Kasumi-1 (cell line): ENCODE data around the gene ZNF804B.
A peak's percentile ranks its signal among the peaks of the same experiment; 100 is the strongest.

Experiments used
- DNase-seq, 2 experiments: peaks; one replicate each; lab custom pipeline; 2025; lab: John Stamatoyannopoulos, UW

The ZNF804B gene

DNA sequence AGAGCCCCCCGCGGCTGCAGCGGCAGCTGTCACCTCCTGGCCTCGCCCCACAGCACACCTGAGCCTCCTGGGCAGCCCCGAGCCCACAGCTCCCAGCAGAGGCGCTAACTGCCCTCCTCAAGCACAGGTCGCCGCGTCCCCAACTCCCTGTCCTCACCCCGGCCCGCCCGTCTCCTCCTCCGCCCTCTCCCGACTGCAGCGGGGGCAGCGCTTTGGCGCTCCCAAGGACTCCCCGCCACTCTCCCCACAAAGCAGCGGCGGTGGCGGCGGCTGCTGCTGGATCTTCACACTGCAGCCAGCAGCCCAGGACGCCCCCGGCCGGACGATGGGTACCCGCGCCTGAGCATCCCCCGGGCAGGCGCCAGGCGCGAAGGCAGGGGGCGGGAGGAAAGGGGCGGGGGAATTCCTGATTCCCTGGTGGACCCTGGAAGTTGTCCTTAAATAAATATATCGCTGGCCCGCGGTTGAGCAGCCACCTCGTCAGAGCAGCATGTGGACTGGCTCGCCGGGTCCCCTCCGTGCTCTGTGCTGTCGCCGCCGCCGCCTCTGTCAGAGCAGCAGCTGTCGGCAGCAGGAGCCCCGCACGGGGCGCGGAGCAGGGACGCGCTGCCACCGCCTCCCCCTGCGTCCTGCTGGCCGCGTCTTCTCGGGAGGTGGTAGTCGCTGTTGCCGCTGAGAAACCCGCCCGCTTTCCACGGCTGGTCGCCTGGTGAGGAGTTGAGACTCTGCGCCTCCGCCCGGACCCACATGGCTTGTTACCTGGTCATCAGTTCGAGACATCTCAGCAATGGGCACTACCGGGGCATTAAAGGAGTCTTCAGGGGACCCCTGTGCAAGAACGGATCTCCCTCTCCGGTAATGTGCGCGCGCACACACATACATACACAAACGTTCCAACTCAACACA is at the start of gene ZNF804B:
Gene ZNF804B (plus strand): TSS at position 471 of the 906 bp plus-strand sequence. CDS start 277 bp downstream, at position 748.
- no peak for DNase-seq

DNA sequence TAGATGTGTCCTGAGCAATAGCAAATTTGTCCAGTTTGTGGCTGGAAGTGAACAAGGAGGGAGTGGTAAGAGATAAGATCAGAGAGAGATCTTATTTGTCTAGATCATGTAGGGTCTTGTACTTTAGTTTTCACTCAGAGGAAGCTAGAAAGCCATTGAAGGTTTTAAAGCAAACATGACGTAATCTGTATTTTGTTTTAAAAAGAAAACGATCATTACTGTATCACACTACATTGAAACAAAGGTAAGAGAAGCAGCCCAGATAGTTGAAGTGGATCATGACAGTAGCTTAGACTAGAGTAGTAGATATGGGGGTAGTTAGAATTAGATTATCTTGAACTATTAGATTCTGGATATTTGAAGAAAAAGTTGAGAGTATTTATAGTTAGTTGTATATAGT is 23.6 kb upstream of the ZNF804B start:
- DNase-seq, result no peak

DNA sequence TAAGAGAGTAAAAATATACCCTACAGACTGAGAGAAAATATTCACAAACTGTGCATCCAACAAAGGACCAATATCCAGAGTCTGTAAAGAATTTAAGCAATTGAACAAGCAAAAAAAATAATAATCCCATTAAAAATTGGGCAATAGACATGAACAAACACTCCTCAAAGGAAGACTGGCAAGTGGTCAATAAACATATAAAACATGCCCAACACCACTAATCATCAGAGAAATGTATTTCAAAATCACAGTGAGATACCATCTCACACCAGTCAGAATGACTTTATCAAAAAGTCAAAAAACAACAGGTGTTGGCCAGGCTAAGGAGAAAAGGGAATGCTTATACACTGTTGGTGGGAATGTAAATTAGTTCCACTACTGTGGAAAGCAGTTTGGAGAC is 21.9 kb upstream of the ZNF804B start:
- DNase-seq, result no peak

DNA sequence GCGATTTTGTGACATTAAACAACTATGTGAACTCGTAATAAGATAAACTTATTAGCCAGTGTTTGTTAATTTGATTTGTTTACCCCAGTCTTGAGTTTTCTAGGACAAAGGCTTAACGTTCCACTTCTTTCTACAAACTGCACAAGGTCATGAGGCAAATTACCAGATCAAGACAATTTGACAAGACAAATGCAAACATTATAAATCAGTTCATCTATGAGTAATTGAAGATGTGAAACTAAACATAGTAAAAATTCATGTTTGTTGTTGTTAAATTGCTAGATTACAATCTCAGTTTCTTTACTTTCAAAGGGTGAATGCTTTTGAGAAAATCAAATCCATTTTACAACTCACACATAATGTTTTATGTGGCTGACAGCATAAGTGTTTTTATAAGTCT is 13.4 kb upstream of the ZNF804B start:
- DNase-seq, result no peak

DNA sequence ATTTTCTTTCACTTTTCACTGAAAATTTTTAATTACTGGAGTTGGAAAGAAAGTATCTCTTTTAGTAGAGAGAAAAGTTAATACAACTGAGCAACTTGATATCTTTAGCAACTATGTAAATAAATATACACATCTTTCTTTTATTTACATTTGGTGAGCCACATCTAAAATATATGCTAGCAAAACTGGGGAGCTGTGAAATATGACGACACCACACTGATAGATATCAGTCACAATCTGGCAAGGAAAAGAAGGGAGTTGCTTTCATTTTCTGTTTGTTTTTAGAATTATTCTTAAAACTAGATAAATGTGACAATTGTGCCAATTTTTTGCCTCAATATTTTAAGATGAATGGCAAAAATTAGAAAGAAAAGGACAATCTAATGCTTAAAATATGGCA is 2.7 kb upstream of the ZNF804B start:
- no peak for DNase-seq

DNA sequence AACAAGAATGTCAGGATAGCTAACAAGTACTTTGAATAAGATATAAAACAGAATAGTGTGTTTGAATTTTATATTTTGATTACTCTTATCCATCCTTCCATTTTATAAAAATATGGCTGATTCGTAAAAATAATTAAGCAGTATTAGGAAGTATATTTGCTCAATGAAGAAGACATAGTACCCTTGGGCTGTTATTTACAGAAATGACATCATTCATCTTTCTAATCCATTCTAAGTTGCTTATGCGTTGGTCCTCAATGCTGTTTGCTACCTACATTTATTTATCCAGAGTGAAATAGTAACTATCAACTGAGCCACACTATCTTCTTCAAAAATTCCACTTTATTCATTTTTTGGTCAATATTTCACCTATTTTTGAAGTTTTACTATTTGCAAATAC is 2.1 kb upstream of the ZNF804B start:
- DNase-seq, result no peak

DNA sequence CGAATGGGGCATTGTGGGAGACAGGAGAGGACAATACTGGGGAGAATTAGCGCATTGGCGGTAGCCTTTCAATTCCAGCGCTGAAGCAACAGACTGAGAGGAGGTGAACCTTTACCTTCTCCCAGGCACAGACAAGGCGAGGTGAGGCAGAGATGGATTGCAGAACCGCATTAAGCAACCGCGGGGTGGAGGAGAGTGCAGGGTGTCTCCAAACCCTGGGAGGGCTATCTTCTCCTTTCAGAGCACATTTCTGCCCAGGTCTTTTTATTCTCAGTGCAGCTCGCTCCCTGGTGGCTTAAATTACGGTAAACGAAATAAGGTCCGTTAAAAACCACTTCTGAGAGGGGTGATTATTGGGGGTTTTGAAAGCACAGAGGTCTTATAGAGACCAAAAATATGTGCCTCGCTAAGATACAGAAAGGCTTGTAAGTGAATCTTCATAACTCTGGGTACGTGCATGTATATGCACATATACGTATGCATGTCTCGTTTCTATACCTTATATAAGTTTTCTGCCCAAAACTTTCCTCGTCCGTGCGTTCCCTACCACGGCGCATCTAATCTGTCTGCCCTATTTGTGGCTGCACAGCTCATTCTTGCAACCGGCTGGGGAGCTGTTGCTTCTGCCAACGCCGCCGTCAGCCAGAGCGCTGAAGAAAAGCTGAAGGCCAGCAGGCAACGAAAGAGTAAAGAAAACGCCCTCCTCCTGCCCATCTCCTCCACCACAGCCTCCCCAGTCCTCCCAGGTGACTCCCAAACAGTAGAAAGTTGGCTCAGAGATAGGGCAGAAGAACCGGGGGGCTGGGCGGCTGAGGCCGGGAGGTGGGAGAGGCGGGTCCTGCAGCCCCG is 895 bp upstream of the ZNF804B start:
- no peak for DNase-seq

DNA sequence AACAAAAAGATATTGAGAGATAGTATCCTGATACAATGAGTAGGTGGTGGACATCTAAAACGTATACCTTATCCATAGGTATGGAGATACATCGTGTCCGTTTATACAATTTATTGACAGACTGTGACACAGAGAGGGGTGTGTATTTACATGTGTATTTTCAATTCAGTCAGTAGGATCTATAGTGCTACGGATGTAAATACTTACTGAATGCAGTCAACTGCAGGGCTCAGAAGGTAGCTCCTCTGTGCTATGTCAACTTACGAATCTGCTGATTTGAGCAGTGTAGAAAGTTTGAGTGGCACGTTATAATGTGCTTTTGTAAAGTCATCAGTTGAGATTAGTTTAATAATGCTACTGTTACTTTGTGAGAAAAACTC is 626 bp downstream of the ZNF804B start:
- DNase-seq, result no peak

DNA sequence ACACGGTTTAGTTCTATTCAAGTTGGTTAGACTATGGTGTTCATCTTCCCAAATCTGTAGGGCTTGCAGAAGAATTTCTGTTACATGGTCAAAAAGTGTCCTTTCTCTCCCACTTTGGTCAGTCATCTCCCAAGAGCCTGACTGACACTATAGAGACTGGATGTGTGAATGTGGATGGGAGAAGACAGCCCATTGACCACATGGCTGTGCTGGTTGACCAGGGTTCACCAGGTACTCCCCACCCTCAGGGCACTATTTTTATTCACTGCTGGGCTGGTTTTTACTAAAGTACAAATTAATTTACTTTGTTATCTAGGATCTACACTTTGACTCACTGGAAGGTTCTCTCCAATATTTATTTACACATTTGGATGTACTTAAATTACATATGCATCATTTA is 2.3 kb downstream of the ZNF804B start:
- no peak for DNase-seq

DNA sequence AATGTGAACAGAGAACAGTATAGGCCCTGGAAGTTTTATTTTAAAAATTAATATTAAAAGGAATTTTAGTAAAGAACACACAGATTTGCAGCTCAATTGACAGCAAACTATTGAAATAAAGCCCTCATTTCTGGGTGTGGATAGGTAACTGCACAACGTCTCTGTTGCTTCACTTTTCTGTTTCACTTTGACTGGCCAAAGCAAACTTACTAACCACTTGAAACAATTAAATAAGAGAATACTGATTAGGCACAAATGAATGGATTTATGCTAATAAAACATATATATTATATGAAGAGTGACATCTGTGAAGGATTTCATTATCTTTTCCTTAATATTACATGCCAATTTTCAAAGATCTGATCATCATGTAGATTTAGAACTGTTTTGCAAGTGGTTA is 11.9 kb downstream of the ZNF804B start:
- DNase-seq, result no peak

DNA sequence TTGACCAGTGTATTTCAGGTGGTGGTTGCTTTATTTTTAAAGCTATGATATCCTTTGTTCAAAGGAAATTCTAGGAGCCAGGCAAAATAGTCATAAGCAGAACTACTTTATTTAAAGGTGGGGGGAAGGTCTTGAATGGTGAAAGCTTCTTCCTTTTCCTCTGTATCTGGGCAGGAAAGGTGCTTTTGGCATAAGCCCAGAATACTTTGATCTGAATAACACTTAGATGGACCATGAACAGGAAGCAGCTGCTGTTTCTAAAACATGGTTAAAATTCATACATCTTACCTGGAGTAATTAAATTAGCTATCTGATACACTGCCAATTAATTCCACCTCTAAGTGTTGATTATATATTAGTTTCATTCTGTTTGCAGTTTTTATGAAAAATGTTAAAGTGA is 13.3 kb downstream of the ZNF804B start:
- no peak for DNase-seq

DNA sequence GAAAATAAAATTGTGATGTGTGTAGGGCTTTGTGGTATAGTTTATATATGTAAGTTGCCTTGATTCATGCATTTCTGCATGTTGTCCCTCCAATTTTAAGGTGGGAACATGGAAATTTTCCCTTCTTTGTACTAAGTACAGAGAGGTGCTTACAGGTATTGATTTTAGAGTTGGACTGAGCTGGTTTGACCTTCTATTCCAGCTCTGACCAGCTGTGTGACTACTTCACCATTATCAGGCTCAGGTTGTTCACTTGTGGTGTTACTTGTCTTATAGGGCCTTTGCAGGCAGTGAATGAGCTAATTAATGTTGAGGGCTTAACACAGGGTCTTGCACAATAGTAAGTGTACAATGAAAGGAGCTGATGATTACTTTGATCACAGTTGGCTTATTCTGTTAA is 16.3 kb downstream of the ZNF804B start:
- DNase-seq, result no peak

DNA sequence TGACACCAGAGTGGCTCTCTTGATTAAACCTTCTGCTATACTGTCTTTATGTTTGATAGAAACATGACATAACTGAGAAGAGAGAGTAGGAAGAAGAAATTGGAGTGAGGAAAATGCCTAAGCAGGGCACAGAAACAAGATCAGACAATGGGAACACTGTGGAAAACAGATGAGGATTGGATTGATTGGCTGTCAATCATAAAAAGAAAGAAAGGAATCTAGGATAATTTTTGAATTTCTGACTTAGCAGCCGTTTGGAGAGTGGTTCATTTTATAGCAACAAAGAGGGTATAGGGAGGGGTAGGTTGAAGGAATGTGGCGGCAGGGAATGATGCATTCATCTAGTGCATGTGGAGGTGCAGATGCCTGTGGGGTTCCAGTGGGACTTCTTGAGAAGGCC is 28.3 kb downstream of the ZNF804B start:
- DNase-seq, result no peak

DNA sequence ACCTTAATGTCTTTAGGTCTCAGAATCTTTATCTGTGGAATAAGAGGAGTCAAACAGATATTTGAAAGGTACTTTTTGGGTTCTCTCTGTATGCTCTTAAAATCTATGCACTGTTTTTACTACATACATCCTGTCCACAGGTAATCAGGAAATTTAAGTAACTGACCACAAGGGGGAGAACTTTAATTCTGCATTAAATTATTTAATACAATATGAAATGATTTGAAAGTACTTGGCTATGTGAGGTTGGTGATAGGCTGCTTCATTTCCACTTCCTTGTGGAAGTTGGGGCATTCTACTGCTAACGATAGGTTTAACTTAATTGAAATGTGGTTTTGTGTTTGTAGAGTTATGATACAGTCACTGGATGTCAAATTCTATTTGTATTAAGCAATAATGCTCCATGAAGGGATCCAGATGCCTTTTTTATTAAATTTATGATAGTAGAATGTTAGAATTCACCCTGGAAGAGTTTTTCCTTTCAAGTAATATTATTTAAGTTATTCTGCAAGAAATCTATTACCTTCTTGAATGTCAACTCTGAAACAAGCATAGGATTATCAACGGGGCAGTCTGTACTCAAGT is 30.1 kb downstream of the ZNF804B start:
- DNase-seq, result peak in 1 of 2 experiments; percentile 58

DNA sequence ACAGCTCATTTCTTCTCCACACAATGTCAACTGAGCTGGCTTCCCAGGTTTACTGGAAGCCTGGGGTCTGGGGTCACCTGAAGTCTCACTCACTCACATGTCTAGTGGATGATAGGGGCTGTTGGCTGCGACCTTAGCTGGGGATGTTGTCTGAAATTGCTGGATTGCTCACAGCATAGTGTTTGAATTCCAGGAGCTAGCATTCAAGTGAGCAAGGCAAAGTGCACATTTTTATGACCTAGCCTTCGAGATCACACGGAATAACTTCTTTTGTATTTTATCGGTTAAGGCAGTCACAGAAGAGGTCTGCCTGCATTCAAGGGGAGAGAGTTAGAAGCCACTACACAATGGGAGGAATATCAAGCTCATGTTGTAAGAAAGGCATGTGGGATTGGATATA is 32.4 kb downstream of the ZNF804B start:
- DNase-seq, result no peak

DNA sequence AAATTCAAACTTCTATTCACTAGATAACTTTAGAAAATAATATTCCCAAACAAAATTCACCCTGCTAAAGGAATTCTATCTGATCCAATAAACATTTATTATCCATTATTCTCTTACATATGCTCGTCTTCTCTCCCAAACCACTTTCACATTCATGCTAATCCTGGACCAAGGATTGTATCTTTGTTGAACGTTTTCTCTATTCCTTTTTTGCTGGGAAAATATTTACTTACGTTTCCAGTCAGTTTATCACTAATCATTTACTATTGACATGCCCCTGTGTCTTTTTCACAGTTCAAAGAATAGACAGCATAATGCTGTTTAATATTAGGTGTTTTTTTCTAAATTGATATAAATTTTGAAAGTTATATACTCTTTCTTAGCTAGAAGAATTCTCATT is 32.9 kb downstream of the ZNF804B start:
- no peak for DNase-seq

DNA sequence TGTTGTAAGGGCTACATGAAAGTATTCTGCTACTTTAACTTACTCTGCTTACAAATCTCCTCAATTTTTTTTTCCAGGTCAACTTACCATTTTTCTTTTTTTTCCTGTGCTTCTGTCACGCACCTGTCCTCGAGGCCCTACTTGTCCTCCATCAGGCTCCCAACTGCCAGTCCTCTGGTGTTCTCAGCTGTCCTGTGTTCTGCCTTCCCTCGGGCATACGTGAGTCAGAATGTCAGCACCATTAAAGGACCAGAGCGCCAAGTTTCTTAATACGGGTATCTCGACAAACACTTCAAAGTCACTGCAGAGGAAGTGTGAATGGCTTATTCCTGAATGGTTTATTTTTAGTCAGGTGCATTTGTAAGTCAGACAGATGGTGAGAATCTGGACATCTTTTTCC is 36.1 kb downstream of the ZNF804B start, which contains the start of gene TEX47:
Gene TEX47 (minus strand): TSS at position 185 of the 400 bp plus-strand sequence. CDS start 795 bp downstream, outside the sequence.
- no peak for DNase-seq

DNA sequence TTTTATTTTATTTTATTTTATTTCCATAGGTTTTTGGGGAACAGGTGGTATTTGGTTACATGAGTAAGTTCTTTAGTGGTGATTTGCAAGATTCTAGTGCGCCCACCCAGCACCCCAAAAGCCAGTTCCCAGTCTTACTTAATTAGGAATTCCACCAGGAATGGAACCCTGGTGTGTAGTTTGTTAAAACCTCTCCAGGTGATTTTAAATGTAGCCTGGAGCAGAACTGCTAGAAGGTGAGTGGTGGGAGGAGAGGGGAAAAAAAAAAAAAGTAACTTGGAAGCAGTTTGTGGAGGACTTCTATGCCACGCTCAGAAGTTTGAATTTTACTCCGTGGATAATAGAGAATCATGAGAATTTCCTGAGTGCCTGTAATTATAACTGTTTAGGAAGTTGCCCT is 41.5 kb downstream of the ZNF804B start:
- no peak for DNase-seq

DNA sequence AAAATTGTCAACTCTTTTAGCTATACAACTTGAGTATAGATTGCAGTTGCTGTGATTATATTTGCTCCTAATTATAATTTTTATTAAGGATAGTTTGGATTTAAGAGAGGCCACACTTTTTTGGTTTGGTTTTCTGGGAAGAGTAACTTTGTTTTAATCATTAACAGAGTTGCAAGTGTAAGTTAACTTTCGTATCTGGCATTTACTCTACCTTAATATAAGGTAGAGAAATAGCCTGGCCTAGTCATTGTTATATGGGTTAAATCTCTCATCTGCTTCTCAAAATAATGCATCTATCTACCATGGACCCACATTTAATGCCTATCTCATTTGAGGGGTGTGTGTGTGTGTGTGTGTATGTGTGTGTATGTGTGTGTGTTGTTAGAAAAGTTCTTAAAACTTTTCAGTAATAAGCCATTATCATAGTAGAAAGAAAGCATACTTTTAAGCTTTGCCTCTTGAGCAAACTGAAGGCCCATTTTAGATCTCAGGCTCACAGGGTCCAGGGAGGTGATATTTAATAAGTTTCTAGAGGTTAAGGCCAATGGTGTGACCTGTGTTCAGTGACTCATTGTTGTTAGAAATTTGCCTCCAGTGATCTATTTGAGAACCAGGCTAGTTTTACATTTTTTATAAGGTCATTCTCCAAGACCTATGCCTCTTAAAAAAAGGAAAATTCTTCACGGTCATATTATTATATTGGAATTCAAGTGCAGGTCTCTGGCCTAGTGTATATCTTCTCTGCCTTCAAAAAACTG is 47.0 kb downstream of the ZNF804B start:
- DNase-seq, result no peak

DNA sequence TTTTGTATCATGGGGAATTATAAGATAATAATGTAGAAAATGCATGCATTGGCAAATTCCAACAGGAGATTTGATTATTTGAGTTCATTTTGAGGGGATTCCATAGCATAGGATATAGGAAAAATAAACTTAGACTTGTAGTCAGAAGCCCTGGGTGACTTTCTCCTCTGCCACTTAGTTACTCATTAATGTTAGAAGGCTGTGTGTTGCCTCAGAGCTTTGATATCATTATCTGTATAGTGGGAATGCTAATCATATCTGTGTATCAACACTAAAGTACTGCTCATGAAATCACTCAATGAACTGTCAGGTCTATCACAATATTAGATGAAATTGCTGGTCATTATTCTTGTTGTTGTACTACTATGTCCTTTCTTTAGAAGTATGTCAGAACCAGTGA is 59.1 kb downstream of the ZNF804B start:
- no peak for DNase-seq

DNA sequence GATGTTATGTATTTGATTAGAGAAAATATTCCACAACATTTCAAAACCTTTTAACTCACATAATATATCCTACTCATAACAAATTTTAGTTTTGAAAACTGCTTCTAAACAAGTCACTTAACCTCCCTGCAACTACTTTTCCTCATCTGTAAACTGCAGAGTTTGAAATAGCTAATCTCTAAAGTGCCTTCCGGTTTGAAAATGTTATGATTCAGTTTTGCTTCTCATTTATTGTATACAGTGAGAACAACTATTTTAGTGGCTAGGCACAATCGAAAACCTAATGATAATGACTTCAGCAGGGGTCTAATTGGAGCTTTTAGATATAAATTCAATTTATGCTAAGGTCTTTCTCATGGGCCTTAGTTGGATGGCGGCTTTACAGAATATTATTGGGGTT is 66.7 kb downstream of the ZNF804B start:
- no peak for DNase-seq
